ENCODE results near the gene PBX4. TPM values are rescaled to one million over a fixed set of nuclear protein-coding genes. Genes with fewer than 3 reads are reported as not detected.
A peak's percentile ranks its signal among the peaks of the same experiment; 100 is the strongest.

Gene PBX4
- total and polyA plus RNA-seq, 2 experiments from 2014 or later = 2.6 to 4.1 TPM

DNA sequence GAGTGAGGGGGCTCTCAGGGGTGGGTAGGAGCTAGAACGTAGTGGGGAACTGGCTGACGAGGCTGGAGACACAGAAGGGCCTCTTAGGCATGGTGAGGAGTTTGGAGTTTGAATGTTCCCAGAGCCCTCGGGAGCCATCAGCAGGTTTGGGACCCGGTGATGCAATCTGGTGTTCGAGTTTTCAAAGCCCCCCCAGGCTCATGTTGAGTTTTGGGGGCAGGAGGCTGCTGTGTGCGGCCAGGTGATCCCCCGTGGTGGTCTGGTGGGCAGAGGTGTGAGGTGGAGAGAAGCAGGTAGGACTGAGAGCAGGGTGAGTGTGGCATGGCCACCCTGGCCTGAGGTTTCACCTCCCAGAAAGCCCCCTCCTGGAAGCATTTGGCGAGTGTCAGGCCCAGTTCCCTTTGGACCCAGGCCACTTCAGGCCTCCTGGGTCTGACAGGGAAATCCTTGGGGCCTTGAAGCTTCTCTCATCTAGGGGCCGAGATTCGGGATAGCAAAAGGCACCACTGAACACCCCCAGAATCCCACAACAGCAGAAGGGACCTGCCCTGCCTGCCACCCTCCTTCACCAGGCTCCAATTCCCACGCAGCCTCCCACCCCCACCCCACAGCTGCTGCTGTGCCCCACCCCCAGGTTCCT is 88.6 kb downstream of the PBX4 start:
- DNase-seq (ENCODE audit: low spot score) (peak; percentile 1), ATAC-seq (no peak)
- Histone ChIP-seq H3K27ac (ENCODE audit: low read depth) (no peak overlapping the region), H3K36me3 (ENCODE audit: insufficient read depth) (no peaks in the 10 kb centered on the region), H4K20me1 (replicated peaks; ENCODE audit: insufficient read depth) (peaks cover 5% of the 10 kb centered on the region), H3K79me2 (replicated peaks; ENCODE audit: insufficient read depth) (peaks cover 5% of the 10 kb centered on the region; the same call in 1 of the 2 replicates), H2AFZ (no peak overlapping the region), H3K4me3 (no peak overlapping the region), H3F3A (replicated peaks; ENCODE audit: low read depth) (peaks cover 29% of the 10 kb centered on the region), H3K4me1 (ENCODE audit: insufficient read depth) (peaks cover 6% of the 10 kb centered on the region; the same call in 1 of the 2 replicates), H3K9me2 (ENCODE audit: insufficient read depth) (no peaks in the 10 kb centered on the region), H3K4me2 (peak overlapping the region; percentile 73; the same call in 1 of the 2 replicates), H3K27me3 (ENCODE audit: insufficient read depth) (0 out of 2 replicates have a peak, but pooled peaks cover 3% of the 10 kb centered on the region)
- peaks cover 46% of the 10 kb centered on the region for H3K4me1 Mint-ChIP-seq
- H3K9me3 Mint-ChIP-seq = no peaks in the 10 kb centered on the region
- H3K27me3 Mint-ChIP-seq (ENCODE audit: insufficient read depth, low read depth, poor library complexity) = peaks cover 14% of the 10 kb centered on the region
- TF ChIP-seq EZH2 (IDR thresholded peaks at IDR 0.05; ENCODE audit: low read depth, unreplicated experiment) = no peak
- no peak for TF ChIP-seq ZNF331 (CRISPR knock-in tag; IDR thresholded peaks at IDR 0.05; ENCODE audit: low read depth)
- TF ChIP-seq POLR2AphosphoS5 (IDR thresholded peaks at IDR 0.05; ENCODE audit: low read depth) = no peak
- no peak for TF ChIP-seq NANOG (IDR thresholded peaks at IDR 0.05; ENCODE audit: borderline replicate concordance)
- no peak for TF ChIP-seq EZH2phosphoT487 (IDR thresholded peaks at IDR 0.05; ENCODE audit: unreplicated experiment)
- no peak for TF ChIP-seq STAT1 (IDR thresholded peaks at IDR 0.05; ENCODE audit: unreplicated experiment)
- TF ChIP-seq ZNF114 (CRISPR knock-in tag; IDR thresholded peaks at IDR 0.05) = no peak
- TF ChIP-seq, protein P1, sequence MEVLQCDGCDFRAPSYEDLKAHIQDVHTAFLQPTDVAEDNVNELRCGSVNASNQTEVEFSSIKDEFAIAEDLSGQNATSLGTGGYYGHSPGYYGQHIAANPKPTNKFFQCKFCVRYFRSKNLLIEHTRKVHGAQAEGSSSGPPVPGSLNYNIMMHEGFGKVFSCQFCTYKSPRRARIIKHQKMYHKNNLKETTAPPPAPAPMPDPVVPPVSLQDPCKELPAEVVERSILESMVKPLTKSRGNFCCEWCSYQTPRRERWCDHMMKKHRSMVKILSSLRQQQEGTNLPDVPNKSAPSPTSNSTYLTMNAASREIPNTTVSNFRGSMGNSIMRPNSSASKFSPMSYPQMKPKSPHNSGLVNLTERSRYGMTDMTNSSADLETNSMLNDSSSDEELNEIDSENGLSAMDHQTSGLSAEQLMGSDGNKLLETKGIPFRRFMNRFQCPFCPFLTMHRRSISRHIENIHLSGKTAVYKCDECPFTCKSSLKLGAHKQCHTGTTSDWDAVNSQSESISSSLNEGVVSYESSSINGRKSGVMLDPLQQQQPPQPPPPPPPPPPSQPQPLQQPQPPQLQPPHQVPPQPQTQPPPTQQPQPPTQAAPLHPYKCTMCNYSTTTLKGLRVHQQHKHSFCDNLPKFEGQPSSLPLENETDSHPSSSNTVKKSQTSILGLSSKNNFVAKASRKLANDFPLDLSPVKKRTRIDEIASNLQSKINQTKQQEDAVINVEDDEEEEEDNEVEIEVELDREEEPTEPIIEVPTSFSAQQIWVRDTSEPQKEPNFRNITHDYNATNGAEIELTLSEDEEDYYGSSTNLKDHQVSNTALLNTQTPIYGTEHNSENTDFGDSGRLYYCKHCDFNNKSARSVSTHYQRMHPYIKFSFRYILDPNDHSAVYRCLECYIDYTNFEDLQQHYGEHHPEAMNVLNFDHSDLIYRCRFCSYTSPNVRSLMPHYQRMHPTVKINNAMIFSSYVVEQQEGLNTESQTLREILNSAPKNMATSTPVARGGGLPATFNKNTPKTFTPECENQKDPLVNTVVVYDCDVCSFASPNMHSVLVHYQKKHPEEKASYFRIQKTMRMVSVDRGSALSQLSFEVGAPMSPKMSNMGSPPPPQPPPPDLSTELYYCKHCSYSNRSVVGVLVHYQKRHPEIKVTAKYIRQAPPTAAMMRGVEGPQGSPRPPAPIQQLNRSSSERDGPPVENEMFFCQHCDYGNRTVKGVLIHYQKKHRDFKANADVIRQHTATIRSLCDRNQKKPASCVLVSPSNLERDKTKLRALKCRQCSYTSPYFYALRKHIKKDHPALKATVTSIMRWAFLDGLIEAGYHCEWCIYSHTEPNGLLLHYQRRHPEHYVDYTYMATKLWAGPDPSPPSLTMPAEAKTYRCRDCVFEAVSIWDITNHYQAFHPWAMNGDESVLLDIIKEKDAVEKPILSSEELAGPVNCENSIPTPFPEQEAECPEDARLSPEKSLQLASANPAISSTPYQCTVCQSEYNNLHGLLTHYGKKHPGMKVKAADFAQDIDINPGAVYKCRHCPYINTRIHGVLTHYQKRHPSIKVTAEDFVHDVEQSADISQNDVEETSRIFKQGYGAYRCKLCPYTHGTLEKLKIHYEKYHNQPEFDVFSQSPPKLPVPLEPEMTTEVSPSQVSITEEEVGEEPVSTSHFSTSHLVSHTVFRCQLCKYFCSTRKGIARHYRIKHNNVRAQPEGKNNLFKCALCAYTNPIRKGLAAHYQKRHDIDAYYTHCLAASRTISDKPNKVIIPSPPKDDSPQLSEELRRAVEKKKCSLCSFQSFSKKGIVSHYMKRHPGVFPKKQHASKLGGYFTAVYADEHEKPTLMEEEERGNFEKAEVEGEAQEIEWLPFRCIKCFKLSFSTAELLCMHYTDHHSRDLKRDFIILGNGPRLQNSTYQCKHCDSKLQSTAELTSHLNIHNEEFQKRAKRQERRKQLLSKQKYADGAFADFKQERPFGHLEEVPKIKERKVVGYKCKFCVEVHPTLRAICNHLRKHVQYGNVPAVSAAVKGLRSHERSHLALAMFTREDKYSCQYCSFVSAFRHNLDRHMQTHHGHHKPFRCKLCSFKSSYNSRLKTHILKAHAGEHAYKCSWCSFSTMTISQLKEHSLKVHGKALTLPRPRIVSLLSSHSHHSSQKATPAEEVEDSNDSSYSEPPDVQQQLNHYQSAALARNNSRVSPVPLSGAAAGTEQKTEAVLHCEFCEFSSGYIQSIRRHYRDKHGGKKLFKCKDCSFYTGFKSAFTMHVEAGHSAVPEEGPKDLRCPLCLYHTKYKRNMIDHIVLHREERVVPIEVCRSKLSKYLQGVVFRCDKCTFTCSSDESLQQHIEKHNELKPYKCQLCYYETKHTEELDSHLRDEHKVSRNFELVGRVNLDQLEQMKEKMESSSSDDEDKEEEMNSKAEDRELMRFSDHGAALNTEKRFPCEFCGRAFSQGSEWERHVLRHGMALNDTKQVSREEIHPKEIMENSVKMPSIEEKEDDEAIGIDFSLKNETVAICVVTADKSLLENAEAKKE (CRISPR knock-in tag; IDR thresholded peaks at IDR 0.05) = no peak
- TF ChIP-seq, protein P2, sequence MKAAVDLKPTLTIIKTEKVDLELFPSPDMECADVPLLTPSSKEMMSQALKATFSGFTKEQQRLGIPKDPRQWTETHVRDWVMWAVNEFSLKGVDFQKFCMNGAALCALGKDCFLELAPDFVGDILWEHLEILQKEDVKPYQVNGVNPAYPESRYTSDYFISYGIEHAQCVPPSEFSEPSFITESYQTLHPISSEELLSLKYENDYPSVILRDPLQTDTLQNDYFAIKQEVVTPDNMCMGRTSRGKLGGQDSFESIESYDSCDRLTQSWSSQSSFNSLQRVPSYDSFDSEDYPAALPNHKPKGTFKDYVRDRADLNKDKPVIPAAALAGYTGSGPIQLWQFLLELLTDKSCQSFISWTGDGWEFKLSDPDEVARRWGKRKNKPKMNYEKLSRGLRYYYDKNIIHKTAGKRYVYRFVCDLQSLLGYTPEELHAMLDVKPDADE (IDR thresholded peaks at IDR 0.05) = no peak
- no peak for TF ChIP-seq CREB1 (CRISPR knock-in tag; IDR thresholded peaks at IDR 0.05; ENCODE audit: low read depth)
- TF ChIP-seq, protein P3, sequence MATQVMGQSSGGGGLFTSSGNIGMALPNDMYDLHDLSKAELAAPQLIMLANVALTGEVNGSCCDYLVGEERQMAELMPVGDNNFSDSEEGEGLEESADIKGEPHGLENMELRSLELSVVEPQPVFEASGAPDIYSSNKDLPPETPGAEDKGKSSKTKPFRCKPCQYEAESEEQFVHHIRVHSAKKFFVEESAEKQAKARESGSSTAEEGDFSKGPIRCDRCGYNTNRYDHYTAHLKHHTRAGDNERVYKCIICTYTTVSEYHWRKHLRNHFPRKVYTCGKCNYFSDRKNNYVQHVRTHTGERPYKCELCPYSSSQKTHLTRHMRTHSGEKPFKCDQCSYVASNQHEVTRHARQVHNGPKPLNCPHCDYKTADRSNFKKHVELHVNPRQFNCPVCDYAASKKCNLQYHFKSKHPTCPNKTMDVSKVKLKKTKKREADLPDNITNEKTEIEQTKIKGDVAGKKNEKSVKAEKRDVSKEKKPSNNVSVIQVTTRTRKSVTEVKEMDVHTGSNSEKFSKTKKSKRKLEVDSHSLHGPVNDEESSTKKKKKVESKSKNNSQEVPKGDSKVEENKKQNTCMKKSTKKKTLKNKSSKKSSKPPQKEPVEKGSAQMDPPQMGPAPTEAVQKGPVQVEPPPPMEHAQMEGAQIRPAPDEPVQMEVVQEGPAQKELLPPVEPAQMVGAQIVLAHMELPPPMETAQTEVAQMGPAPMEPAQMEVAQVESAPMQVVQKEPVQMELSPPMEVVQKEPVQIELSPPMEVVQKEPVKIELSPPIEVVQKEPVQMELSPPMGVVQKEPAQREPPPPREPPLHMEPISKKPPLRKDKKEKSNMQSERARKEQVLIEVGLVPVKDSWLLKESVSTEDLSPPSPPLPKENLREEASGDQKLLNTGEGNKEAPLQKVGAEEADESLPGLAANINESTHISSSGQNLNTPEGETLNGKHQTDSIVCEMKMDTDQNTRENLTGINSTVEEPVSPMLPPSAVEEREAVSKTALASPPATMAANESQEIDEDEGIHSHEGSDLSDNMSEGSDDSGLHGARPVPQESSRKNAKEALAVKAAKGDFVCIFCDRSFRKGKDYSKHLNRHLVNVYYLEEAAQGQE (IDR thresholded peaks at IDR 0.05; ENCODE audit: unreplicated experiment) = no peak
- TF ChIP-seq, protein P4, sequence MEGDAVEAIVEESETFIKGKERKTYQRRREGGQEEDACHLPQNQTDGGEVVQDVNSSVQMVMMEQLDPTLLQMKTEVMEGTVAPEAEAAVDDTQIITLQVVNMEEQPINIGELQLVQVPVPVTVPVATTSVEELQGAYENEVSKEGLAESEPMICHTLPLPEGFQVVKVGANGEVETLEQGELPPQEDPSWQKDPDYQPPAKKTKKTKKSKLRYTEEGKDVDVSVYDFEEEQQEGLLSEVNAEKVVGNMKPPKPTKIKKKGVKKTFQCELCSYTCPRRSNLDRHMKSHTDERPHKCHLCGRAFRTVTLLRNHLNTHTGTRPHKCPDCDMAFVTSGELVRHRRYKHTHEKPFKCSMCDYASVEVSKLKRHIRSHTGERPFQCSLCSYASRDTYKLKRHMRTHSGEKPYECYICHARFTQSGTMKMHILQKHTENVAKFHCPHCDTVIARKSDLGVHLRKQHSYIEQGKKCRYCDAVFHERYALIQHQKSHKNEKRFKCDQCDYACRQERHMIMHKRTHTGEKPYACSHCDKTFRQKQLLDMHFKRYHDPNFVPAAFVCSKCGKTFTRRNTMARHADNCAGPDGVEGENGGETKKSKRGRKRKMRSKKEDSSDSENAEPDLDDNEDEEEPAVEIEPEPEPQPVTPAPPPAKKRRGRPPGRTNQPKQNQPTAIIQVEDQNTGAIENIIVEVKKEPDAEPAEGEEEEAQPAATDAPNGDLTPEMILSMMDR (conservative IDR thresholded peaks at IDR 0.05; ENCODE audit: low read depth in 2 of 2) = no peak
- TF ChIP-seq JUNB (IDR thresholded peaks at IDR 0.05; ENCODE audit: unreplicated experiment) = no peak
- H3K36me3 Mint-ChIP-seq (ENCODE audit: low read depth) = peaks cover 32% of the 10 kb centered on the region
- no peak overlapping the region for H3K4me3 Mint-ChIP-seq
- H3K27ac Mint-ChIP-seq = no peak overlapping the region

Measured in GM23338 (cell line).